Dedifferentiated amniotic fluid mesenchymal stem cell (primary cell): ENCODE data around the gene TEAD1.

ENCODE experiments used
- DNase-seq: peaks from one replicate; pipeline ENCODE4 v3.0.0-alpha.2; 2016; ENCODE audit errors: extremely low spot score

The TEAD1 gene

DNA sequence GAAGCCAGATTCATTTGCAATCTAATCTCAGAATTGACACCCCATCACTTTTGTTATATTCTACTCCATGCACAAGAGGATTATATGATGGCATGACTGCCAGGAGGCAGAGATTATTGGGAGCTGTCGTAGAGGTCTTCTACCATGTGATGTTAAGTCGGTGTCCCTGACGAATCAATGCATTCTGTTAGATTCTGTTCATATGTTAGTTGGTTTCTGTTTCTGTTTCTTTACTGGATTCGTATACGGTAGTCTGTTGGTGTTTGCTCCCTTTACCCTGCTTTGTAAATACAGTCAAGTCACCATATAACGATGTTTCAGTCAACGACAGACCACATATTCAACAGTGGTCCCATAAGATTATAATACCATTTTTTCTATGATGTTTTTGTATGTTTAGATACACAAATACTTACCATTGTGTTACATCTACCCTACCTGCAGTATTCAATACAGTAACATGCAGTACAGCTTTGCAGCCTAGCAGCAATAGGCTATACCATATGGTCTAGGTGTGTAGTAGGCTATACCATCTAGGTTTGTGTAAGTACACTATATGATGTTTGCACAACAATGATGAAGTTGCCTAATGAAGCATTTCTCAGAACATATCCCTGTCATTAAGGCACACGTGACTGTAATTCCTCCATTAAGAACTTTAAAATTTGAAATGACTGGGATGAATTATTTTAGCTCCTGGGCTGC lies 312.1 kb downstream of the TEAD1 start:
- no peak for DNase-seq

DNA sequence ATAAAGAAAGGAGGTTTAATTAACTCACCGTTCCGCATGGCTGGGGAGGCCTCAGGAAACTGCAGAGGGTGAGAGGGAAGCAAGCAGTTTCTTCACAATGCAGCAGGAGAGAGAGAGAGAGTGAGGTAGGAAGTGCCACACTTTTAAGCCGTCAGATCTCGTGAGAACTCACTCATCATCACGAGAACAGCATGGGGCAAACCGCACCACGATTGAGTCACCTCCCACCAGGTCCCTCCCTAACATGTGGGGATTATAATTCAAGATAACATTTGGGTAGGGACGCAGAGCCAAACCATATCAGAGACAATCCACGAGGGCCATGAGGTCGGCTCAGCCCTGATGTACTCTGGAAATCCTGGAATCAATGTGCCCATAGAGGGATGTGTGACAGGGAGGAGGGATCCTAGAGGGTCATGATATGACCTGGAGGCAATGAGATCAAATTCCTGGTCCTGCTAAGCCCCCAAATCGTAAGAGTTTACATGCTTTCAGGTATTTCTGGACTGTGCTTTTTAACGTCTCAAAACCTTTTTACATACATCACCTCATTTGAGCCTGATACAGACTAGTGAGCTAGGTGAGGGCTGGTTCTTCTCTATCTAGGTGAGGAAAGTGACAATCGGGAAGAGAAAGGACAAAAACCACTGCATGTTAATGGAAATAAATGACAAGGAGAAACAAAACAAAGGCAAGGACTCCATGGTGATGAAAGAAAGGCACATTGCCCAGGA lies 315.4 kb downstream of the TEAD1 start:
- DNase-seq: no peak

DNA sequence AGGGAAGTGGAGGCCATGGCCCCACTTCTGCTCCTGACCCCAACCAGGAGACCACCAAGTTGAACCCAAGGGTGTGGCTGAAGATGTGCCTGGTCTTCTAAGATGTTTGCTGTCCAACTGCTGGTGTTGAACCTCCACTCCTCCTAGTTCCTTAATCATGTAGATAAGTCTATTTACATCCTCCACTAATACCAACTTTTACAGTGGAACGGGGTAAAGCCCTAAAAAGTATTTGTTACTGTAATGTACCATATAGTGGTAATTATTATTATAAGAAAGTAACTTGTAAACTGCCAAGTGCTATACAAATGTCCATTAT lies 315.9 kb downstream of the TEAD1 start:
- no peak for DNase-seq

DNA sequence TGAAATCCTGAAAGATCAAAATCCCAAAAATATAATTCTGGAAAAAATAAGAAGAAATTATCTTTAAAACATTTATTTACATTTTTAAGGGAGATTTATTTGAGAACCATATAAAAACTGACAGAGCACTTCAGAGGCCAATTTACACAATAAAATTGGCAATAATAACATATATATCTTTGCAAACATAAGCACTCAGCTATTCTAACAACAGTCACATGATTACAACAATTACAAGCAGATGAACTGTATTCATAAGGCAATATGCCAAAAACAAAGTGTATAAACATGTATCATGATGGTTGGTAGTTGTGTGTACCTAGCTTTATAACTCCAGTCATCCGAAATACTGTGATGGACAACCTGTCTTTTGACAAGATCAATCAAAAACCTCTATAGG lies 317.2 kb downstream of the TEAD1 start:
- DNase-seq: no peak

DNA sequence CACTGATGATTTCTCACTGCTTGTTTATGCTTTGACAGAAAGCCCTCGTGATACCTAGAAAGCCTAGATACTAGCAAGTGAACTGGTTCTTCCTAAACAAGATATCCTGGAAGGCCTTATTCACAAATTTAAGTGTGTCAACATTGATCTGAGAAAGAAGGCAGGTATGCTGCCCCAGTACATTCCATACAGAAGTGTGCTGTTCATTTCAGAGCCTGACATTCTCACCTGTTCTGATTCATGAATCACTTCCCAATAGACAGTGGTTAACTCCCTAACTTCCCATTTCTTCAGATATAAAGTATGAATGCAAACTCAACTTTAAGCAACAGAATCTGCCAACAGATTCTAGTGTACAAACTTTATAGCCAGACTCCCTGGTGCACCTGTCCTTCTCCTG lies 319.4 kb downstream of the TEAD1 start:
- no peak for DNase-seq
